A673 (cell line): ENCODE results near the gene NPAS4. TPM values are rescaled to one million over a fixed set of nuclear protein-coding genes. Genes with fewer than 3 reads are reported as not detected.
A peak's percentile ranks its signal among the peaks of the same experiment; 100 is the strongest.

ENCODE experiments used
- BruUV-seq: library from RNA; stranded (reverse); fragments of 400-500 nt; replicated peaks from 2 replicates; lab custom pipeline; 2021; lab: Mats Ljungman, UMichigan
- CTCF ChIA-PET: fragments of 300-600 bp; sonication (Branson Sonifier 250); formaldehyde crosslinking; loops from one replicate; lab custom pipeline; 2022; ENCODE audit warnings: antibody characterized with exemption; lab: Charles Lee
- POLR2A ChIA-PET: fragments of 300-600 bp; sonication (Branson Sonifier 250); formaldehyde crosslinking; loops from one replicate; lab custom pipeline; 2022; ENCODE audit warnings: antibody characterized with exemption; ENCODE audit not compliant: low non-redundant PET; lab: Charles Lee
- DNase-seq: peaks from one replicate; pipeline ENCODE4 v3.0.0-alpha.2; 2015; ENCODE audit warnings: low spot score
- H3K27ac ChIP-seq: fragments of 200-600 bp; sonication (generic); 2 replicates; pipeline ENCODE4 v1.5.1; 2016; ENCODE audit warnings: mixed run types, low read depth, mild to moderate bottlenecking, mixed read lengths, antibody characterized with exemption, low read length; ENCODE audit not compliant: poor library complexity, severe bottlenecking
- H3K27me3 ChIP-seq: fragments of 200-600 bp; sonication (generic); replicated peaks from 2 replicates; pipeline ENCODE4 v1.6.1; 2017; ENCODE audit warnings: mixed run types, low read depth, mild to moderate bottlenecking, mixed read lengths, antibody characterized with exemption, low read length; ENCODE audit not compliant: insufficient read depth, poor library complexity
- H3K36me3 ChIP-seq: fragments of 200-600 bp; sonication (generic); 2 replicates; pipeline ENCODE4 v1.6.1; 2016; ENCODE audit warnings: mixed run types, mild to moderate bottlenecking, mixed read lengths, antibody characterized with exemption, low read length; ENCODE audit not compliant: insufficient read depth, poor library complexity, severe bottlenecking
- H3K4me1 ChIP-seq: fragments of 200-600 bp; sonication (generic); 2 replicates; pipeline ENCODE4 v1.6.1; 2017; ENCODE audit warnings: mixed run types, mild to moderate bottlenecking, mixed read lengths, antibody characterized with exemption, low read length; ENCODE audit not compliant: insufficient read depth, poor library complexity, severe bottlenecking
- H3K4me3 ChIP-seq: fragments of 200-600 bp; sonication (generic); 2 replicates; pipeline ENCODE4 v1.5.1; 2016; ENCODE audit warnings: low read depth, mixed run types, mild to moderate bottlenecking, mixed read lengths, low read length; ENCODE audit not compliant: poor library complexity, severe bottlenecking
- H3K9me3 ChIP-seq: fragments of 200-600 bp; sonication (generic); 2 replicates; pipeline ENCODE4 v1.6.1; 2016; ENCODE audit warnings: mixed run types, low read depth, mild to moderate bottlenecking, mixed read lengths, antibody characterized with exemption, low read length; ENCODE audit not compliant: poor library complexity, severe bottlenecking
- EZH2 ChIP-seq: fragments of 200-600 bp; sonication (generic); IDR thresholded peaks from 2 replicates; pipeline ENCODE4 v1.6.1; 2017; ENCODE audit warnings: borderline replicate concordance, low read depth, mild to moderate bottlenecking, mixed read lengths, antibody characterized with exemption, low read length; ENCODE audit not compliant: poor library complexity, severe bottlenecking
- intact Hi-C: fragments of 100-400 bp; cut with micrococcal nuclease; formaldehyde crosslinking; loops from one replicate; pipeline ENCODE4 v1.10.0; 2022; ENCODE audit not compliant: unreplicated experiment
- total RNA-seq: library from RNA; stranded (reverse); gene quantifications from 2 replicates; pipeline ENCODE4 v1.2.3, GENCODE V29; 2021
- TF ChIP-seq, protein P1 (sequence below): fragments of 300-800, 200-600 bp; sonication (generic); conservative IDR thresholded peaks from 2 replicates; pipeline ENCODE4 v1.5.1; 2017; ENCODE audit warnings: low read depth, mild to moderate bottlenecking, antibody characterized with exemption, low read length, moderate library complexity, mixed read lengths

Gene NPAS4
- total RNA-seq, 1 experiment from 2014 or later, result not detected

DNA sequence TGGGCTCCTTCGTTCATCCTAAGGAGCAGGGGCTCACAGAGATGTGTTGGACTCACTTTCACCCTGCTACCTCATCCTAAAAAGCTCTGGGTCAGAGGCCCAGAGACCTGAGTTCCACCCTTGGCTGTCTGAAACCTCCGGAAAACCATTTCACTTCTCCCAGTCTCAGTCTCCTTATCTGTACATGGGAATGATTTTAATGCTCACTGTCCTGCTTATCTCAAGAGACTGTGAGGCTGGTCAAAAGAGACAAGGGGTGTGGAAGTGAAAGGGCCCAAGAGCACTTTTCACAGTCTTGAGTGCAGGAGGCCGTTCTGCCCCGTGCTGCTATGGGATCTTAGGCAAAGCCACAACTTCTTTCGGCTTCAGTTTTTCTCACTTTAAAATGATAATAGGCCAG is 13.2 kb upstream of the NPAS4 start:
- Histone ChIP-seq H3K36me3 (no peaks in the 10 kb centered on the region), H3K27me3 (peaks cover 36% of the 10 kb centered on the region), H3K4me3 (no peak overlapping the region), H3K27ac (no peak overlapping the region), H3K9me3 (no peaks in the 10 kb centered on the region), H3K4me1 (peaks cover 4% of the 10 kb centered on the region)
- intact Hi-C loops, result loop anchor here (1.0 to 5.0 kb wide), 5 partner anchors 23 to 425 kb away; partner anchors contain the start of gene MRPL11
- no peak for DNase-seq
- BruUV-seq, result no TSS peak
- POLR2A ChIA-PET, result interaction anchor here (0.6 kb wide), 1 partner anchor 91 kb away, joined by 5 read pairs; the partner anchor contains the start of gene CD248
- CTCF ChIA-PET, result interaction anchor here (0.6 to 1.6 kb wide), 2 partner anchors 23 to 91 kb away, joined by 4 to 5 read pairs; partner anchors contain the start of gene CD248
- TF ChIP-seq, protein P1, sequence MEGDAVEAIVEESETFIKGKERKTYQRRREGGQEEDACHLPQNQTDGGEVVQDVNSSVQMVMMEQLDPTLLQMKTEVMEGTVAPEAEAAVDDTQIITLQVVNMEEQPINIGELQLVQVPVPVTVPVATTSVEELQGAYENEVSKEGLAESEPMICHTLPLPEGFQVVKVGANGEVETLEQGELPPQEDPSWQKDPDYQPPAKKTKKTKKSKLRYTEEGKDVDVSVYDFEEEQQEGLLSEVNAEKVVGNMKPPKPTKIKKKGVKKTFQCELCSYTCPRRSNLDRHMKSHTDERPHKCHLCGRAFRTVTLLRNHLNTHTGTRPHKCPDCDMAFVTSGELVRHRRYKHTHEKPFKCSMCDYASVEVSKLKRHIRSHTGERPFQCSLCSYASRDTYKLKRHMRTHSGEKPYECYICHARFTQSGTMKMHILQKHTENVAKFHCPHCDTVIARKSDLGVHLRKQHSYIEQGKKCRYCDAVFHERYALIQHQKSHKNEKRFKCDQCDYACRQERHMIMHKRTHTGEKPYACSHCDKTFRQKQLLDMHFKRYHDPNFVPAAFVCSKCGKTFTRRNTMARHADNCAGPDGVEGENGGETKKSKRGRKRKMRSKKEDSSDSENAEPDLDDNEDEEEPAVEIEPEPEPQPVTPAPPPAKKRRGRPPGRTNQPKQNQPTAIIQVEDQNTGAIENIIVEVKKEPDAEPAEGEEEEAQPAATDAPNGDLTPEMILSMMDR, result no peak
- TF ChIP-seq EZH2, result no peak

DNA sequence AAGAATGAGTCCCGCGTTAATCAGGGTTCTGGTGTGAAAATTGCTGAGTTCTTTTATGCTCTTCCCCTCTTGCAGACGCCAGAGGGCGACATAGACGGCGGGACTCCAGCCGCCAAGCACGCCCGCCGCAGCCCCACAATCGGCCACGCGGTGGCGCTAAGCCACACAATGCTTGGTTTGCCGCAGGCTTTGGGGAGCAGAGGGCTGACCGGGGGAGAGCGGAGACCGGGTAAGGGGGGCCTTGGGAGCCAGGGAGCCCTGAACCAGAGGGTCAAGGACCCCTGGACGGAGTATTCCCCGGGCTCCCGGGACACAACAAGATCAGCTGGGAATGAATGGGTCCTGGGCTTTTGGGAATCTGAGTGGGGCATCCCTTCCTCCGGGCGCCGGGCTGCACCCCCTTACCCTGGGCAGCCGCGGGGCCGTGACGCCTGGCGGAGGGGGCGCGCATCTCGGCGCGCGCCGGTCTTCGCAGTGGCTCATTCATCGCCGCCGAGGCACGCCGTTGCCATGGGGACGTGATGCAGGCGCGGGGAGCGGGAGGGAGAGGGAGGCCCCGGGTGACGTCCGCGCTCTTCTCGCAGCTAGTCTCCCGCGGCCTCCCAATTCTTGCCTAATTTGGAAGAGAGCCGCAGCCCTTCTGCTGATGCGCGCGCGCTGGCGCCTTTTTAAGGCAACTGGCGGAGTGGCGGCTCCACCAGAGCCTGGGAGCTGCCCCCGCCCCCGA is 12.2 kb upstream of the NPAS4 start:
- DNase-seq, result peak; percentile 97
- CTCF ChIA-PET, result interaction anchor here (0.7 to 2.1 kb wide), 9 partner anchors 8 to 270 kb away, joined by 3 to 10 read pairs (median 3); partner anchors contain the start of gene PELI3
- intact Hi-C loops, result loop anchor here (1.0 to 5.0 kb wide), 5 partner anchors 22 to 424 kb away; partner anchors contain the start of gene MRPL11
- H3K4me3 ChIP-seq, result peak overlapping the region; percentile 43
- POLR2A ChIA-PET, result interaction anchor here (1.0 kb wide), 1 partner anchor 269 kb away, joined by 3 read pairs; the partner anchor contains the start of gene RBM4B
- H3K27me3 ChIP-seq, result peaks cover 26% of the 10 kb centered on the region
- no peaks in the 10 kb centered on the region for H3K9me3 ChIP-seq
- no peak for TF ChIP-seq EZH2
- TF ChIP-seq, protein P1, result peak; percentile 100
- H3K36me3 ChIP-seq, result no peaks in the 10 kb centered on the region
- peak overlapping the region; percentile 76 for H3K27ac ChIP-seq
- peaks cover 4% of the 10 kb centered on the region for H3K4me1 ChIP-seq
- no TSS peak for BruUV-seq

DNA sequence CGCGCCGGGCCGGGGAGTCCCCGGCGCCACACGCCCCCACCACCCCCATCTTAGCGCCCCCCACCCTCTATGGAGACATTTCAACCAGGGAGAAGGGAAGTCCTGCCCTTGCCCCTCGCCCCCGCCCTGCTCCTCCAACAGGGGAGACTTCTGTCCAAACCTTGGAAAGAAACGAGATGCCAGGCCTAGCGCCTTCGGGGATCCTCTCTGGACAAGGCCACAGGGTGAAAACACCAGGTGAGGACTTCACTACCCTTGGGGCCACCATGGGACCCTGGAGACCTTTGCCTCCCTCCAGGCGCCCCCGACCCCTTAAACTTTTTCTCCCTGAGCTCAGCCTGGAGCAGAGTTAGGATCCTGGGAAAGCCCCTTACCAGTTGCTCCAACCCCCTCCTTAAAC is 11.6 kb upstream of the NPAS4 start:
- DNase-seq, result no peak
- Histone ChIP-seq H3K4me1 (peaks cover 4% of the 10 kb centered on the region), H3K9me3 (no peaks in the 10 kb centered on the region), H3K4me3 (peak overlapping the region; percentile 43), H3K27ac (peak overlapping the region; percentile 76), H3K36me3 (no peaks in the 10 kb centered on the region), H3K27me3 (peaks cover 25% of the 10 kb centered on the region)
- ChIA-PET POLR2A (interaction anchor here (1.0 kb wide), 1 partner anchor 269 kb away, joined by 3 read pairs; the partner anchor contains the start of gene RBM4B), CTCF (interaction anchor here (0.7 to 2.1 kb wide), 9 partner anchors 9 to 269 kb away, joined by 3 to 10 read pairs (median 3); partner anchors contain the start of gene PELI3)
- intact Hi-C loops, result loop anchor here (2.0 to 5.0 kb wide), 2 partner anchors 30 to 423 kb away; partner anchors contain the start of gene MRPL11
- BruUV-seq, result no TSS peak
- TF ChIP-seq, protein P1, result no peak
- no peak for TF ChIP-seq EZH2
